Measurements from ENCODE around the gene STUB1.

GRCh38 chr16:714079-714478 is 33.9 kb downstream of the STUB1 start:
- TF ChIP-seq CTCF (conservative IDR thresholded peaks at IDR 0.05; ENCODE audit: low read length), result no peak
- no peak for TF ChIP-seq EZH2phosphoT487 (IDR thresholded peaks at IDR 0.05; ENCODE audit: borderline replicate concordance, low read depth, low read length)

Data from OCI-LY7 (cell line).